ENCODE measurements around the gene DLD.

GRCh38 chr7:107890493-107890961, 456 bp upstream of the DLD start:
- TF ChIP-seq POLR2AphosphoS5 (IDR thresholded peaks at IDR 0.05; ENCODE audit: low read depth, low read length) (no peak), CTCF (IDR thresholded peaks at IDR 0.05) (no peak), REST (IDR thresholded peaks at IDR 0.05; ENCODE audit: insufficient read depth in 1 of 2, low read depth in 2 of 2, low read length in 1 of 2) (no peak)
